ENCODE results near the gene OR2M7. TPM values are rescaled to one million over a fixed set of nuclear protein-coding genes. Genes with fewer than 3 reads are reported as not detected.
"Not testable (repeated sequence)": the region's sequence is repeated elsewhere in the genome, so short reads cannot be mapped to it uniquely, and the experiment has no call there.

The OR2M7 gene
- not detected for total RNA-seq
- long read RNA-seq: 0 reads

- intact Hi-C loops (cut with DNase I): no loop called here
- ATAC-seq (no peak), DNase-seq (ENCODE audit: missing footprints) (no peak)
Observed at GRCh38 chr1:248324468-248324867, at the start of gene OR2M7. OR2M7 (minus strand) TSS chr1:248324568; CDS start chr1:248324568, 0 bp downstream.

GRCh38 chr1:248373761-248374160 lies 49.4 kb upstream of the OR2M7 start:
- ATAC-seq (no peak), DNase-seq (ENCODE audit: missing footprints) (no peak)
- intact Hi-C loops (cut with DNase I): no loop called here

DNA sequence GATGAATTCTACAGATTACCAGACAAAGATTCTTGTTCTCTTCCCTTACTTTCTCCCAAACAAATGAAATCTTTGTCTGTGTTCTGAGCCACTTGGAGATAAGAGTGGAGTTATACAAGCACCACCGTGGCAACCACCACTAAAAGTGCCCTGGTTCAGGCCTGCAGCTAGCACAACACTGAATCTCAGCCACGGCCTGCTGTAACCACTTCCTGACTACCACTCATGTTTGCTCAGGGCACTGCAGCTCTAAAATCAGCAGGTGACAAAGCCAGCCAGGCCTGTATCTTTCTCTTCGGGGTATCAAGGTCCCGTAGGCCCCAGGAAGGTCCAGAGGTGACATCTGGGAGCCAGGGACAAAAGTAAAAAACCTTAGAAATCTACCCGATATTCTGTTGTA lies 48.0 kb upstream of the OR2M7 start:
- intact Hi-C loops (cut with DNase I): no loop called here
- ATAC-seq: no peak
- no peak for DNase-seq (ENCODE audit: missing footprints)

GRCh38 chr1:248366609-248367008 lies 42.2 kb upstream of the OR2M7 start:
- ATAC-seq (no peak), DNase-seq (ENCODE audit: missing footprints) (no peak)
- intact Hi-C loops (cut with DNase I): no loop called here

GRCh38 chr1:248361121-248361715 lies 36.9 kb upstream of the OR2M7 start, which contains the start of gene OR2T4:
OR2T4 (plus strand) TSS chr1:248361665; CDS start chr1:248361665, 0 bp downstream.
- intact Hi-C loops (cut with DNase I): no loop called here
- no peak for DNase-seq (ENCODE audit: missing footprints)
- no peak for ATAC-seq

- ATAC-seq (no peak), DNase-seq (ENCODE audit: missing footprints) (no peak)
- intact Hi-C loops (cut with DNase I): no loop called here
Observed at GRCh38 chr1:248359415-248359814, 35.0 kb upstream of the OR2M7 start.

GRCh38 chr1:248348475-248348874 lies 24.1 kb upstream of the OR2M7 start, which contains the start of gene OR14C36:
OR14C36 (plus strand) TSS chr1:248348775; CDS start chr1:248348775, 0 bp downstream.
- ATAC-seq (no peak), DNase-seq (ENCODE audit: missing footprints) (no peak)
- intact Hi-C loops (cut with DNase I): no loop called here

GRCh38 chr1:248343451-248343850 lies 19.1 kb upstream of the OR2M7 start:
- ATAC-seq (no peak), DNase-seq (ENCODE audit: missing footprints) (no peak)
- intact Hi-C loops (cut with DNase I): no loop called here

DNA sequence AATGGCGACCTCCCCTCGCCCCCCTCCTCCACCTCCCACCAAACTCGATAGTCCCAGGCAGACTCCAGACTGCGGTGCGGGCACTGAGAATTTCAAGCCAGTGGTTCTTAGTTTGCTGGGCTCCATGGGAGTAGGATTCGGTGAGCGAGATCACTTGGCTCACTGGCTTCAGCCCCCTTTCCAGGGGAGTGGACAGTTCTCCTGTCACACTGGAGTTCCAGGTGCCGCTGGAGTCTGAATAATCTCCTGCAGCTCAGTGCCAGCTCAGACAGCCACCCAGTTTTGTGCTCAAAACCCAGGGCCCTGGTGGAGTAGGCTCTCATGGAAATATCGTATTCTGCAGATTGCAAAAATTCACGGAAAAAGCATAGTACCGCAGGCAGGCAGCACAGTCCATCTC lies 7.6 kb downstream of the OR2M7 start:
- intact Hi-C loops (cut with DNase I): no loop called here
- ATAC-seq: no peak
- DNase-seq (ENCODE audit: missing footprints): no peak

DNA sequence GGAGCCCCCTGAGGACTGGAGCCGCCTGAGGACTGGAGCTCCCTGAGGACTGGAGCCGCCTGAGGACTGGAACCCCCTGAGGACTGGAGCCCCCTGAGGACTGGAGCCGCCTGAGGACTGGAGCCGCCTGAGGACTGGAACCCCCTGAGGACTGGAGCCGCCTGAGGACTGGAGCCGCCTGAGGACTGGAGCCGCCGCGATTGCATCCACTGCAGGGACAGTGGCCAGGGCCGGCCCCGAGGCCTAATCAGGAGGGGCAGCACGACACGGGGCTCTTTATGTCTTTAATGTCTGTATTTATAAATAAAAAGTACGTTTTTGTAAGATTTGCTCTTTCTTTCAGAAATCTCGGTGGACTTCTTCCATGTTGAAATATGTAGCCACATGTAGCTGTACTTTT lies 17.6 kb downstream of the OR2M7 start:
- DNase-seq (ENCODE audit: missing footprints); intact Hi-C loops (cut with DNase I); ATAC-seq: not testable (repeated sequence)

- DNase-seq (ENCODE audit: missing footprints) (no peak), ATAC-seq (no peak)
- intact Hi-C loops (cut with DNase I): no loop called here
Observed at GRCh38 chr1:248306103-248306502, 18.3 kb downstream of the OR2M7 start.

DNA sequence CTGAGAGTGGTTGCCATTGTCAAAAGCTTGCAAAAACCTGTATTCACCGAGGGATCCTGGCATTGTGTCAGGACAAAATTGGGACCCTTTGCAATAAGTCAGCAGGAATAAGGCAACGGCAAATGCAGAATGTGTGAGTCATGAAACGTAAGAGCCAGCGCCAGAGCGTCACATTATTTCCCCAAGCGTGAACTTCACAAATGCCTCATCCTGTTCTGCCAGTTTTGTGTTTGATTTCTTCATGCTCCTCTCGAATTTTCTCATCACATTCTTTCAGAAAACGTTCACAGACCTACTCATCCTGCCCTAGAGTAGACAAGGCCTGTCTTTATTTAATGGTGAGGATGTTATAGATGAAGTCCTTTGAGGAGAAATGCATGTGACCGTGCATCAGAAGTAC lies 18.7 kb downstream of the OR2M7 start:
- DNase-seq (ENCODE audit: missing footprints); ATAC-seq; intact Hi-C loops (cut with DNase I): not testable (repeated sequence)

GRCh38 chr1:248303324-248303723 lies 21.0 kb downstream of the OR2M7 start, which contains the start of gene OR2T12:
OR2T12 (minus strand) TSS chr1:248303424; CDS start chr1:248295578, 7,846 bp downstream.
- intact Hi-C loops (cut with DNase I): no loop called here
- no peak for ATAC-seq
- DNase-seq (ENCODE audit: missing footprints): no peak

DNA sequence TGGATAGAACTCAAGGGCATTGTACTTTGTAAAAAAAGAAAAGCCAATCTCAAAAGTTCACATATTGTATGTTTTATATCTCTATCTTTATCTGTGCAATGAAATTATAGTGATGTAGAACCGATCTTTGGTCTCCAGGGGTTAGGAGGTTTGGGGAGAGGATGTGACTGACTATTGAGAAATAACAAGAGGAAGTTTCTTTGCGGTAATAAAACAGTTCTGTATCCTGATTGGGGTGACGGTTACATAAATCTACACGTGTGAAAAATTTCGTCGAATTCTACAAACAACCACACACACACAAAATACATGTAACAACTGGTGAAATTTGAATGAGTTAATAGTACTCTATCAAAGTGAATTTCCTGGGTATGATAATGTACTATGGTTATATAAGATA lies 36.0 kb downstream of the OR2M7 start:
- intact Hi-C loops (cut with DNase I): no loop called here
- no peak for DNase-seq (ENCODE audit: missing footprints)
- ATAC-seq: no peak

- no peak for ATAC-seq
- intact Hi-C loops (cut with DNase I): no loop called here
- no peak for DNase-seq (ENCODE audit: missing footprints)
Observed at GRCh38 chr1:248277876-248278275, 46.5 kb downstream of the OR2M7 start, which contains the start of gene OR2T33. OR2T33 (minus strand) TSS chr1:248277976; CDS start chr1:248273814, 4,162 bp downstream.

Other genes with a start within 250 kb of the OR2M7 start
- gene OR2L13, start 229.4 kb downstream of the OR2M7 start, total RNA-seq: not detected
- not detected for gene OR2M5, start 179.4 kb downstream of the OR2M7 start, total RNA-seq
- not detected for gene OR2M2, start 149.7 kb downstream of the OR2M7 start, total RNA-seq
- not detected for gene OR2M3, start 127.3 kb downstream of the OR2M7 start, total RNA-seq
- gene OR2M4, start 93.2 kb downstream of the OR2M7 start, total RNA-seq: not detected
- not detected for gene OR2T33, start 46.6 kb downstream of the OR2M7 start, total RNA-seq
- not detected for gene OR2T12, start 21.1 kb downstream of the OR2M7 start, total RNA-seq
- gene OR14C36, start 24.2 kb upstream of the OR2M7 start, total RNA-seq: not detected
- not detected for gene OR2T4, start 37.1 kb upstream of the OR2M7 start, total RNA-seq
- not detected for gene OR2T6, start 51.2 kb upstream of the OR2M7 start, total RNA-seq
- not detected for gene OR2T1, start 78.5 kb upstream of the OR2M7 start, total RNA-seq
- gene OR2T2, start 121.1 kb upstream of the OR2M7 start, total RNA-seq: not detected
- not detected for gene OR2T3, start 148.8 kb upstream of the OR2M7 start, total RNA-seq
- not detected for gene OR2T5, start 164.0 kb upstream of the OR2M7 start, total RNA-seq
- not detected for gene OR2G6, start 183.5 kb upstream of the OR2M7 start, total RNA-seq
- gene OR2T29, start 238.2 kb upstream of the OR2M7 start, total RNA-seq: not detected